Measurements from ENCODE around the gene ALDH1A3. TPM values are rescaled to one million over a fixed set of nuclear protein-coding genes. Genes with fewer than 3 reads are reported as not detected.

Gene ALDH1A3
- total and polyA plus RNA-seq, 11 donors: 0.82 to 37.1 (median 4.7) TPM

GRCh38 chr15:100841426-100841825, 38.2 kb upstream of the ALDH1A3 start:
- 90 to 92% (median 91%) methylated on average over 3 of the region's 3 CpGs for WGBS, 4 donors
- intact Hi-C loops (cut with DNase I): no loop called here
- ATAC-seq: no peak

DNA sequence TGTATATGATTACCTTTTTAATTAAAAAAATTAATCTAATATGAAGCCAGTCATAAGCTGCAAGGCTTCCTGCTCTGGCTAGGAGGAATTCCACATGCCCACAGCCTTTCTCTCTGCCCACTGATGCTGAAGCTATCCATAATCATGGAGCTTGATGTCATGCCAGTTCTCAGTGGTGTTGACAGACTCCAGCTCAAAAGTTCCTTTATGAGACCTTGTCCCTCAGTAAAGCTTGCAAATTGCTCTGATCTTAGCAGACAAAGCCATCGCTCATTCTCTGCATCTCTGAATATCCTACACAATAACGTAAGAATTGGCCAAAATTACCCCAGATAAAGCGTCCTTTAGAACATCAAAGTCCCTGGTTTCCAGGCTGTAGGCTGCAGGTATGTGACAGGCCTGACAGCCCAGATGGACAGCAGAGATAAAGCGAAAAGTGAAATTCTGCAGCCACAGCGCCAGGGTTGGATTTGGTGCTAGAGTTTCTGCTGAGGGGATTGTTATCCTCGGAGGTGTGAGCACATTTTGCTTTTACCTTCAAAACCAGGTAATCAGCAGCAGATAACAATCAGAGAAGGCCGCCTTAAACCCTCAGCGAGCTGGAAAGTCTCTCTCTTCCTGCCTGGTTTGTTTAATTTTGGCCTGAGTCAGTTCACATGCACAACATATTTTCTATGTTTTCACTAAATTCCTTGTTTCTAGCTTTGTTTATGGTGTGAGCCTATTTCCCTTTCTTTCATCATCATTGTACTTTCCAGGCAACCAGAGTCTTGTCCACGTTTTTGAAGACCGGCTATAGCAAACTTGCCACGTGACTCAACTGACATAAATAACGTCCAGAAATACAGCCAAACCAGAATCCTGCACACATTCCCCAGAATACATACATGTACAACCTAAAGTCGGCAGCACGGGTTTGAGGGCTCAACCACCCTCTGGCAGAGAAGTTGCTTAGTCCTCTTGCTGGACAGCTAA, 36.6 kb upstream of the ALDH1A3 start:
- WGBS, 4 donors: 65 to 71% (median 67%) methylated on average over 14 of the region's 14 CpGs

More at GRCh38 chr15:100841426-100841825, 38.2 kb upstream of the ALDH1A3 start:
- Histone ChIP-seq H3K4me3 (no peak overlapping the region), H3K36me3 (no peaks in the 10 kb centered on the region), H3K27me3 (peaks cover 0 to 12% (median 0%) of the 10 kb centered on the region in 9 donors), H3K4me1 (no peaks in the 10 kb centered on the region), H3K9me3 (no peaks in the 10 kb centered on the region), H3K27ac (no peak overlapping the region)
- TF ChIP-seq POLR2A (IDR thresholded peaks at IDR 0.05): no peak
- TF ChIP-seq, protein P1, sequence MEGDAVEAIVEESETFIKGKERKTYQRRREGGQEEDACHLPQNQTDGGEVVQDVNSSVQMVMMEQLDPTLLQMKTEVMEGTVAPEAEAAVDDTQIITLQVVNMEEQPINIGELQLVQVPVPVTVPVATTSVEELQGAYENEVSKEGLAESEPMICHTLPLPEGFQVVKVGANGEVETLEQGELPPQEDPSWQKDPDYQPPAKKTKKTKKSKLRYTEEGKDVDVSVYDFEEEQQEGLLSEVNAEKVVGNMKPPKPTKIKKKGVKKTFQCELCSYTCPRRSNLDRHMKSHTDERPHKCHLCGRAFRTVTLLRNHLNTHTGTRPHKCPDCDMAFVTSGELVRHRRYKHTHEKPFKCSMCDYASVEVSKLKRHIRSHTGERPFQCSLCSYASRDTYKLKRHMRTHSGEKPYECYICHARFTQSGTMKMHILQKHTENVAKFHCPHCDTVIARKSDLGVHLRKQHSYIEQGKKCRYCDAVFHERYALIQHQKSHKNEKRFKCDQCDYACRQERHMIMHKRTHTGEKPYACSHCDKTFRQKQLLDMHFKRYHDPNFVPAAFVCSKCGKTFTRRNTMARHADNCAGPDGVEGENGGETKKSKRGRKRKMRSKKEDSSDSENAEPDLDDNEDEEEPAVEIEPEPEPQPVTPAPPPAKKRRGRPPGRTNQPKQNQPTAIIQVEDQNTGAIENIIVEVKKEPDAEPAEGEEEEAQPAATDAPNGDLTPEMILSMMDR (IDR thresholded peaks at IDR 0.05): no peak
- no peak for DNase-seq

DNA sequence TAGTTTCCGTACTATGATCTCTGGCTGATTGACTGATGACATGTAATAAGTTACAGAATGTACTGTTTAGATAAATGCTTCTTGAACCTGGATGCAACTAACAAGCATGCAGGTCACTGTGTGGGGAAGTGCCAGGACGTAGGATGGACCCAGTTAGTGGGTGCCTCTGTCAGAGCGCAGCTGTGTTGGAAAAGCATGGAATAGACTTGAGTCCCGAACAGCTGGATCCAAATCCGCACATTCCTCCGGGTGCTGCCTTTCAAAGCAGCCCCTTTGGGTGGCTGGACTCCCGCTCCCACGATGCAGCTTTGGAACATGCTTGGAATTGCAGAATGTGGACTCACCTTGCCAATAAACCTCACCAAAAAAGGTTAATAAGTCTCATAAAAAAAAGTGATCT, 35.5 kb upstream of the ALDH1A3 start:
- Histone ChIP-seq H3K36me3 (no peaks in the 10 kb centered on the region), H3K4me1 (peaks cover 0 to under 1% (median 0%) of the 10 kb centered on the region in 12 donors), H3K27ac (no peak overlapping the region), H3K9me3 (no peaks in the 10 kb centered on the region), H3K4me3 (no peak overlapping the region), H3K27me3 (peaks cover 0 to 19% (median 0%) of the 10 kb centered on the region in 9 donors)
- no peak for ATAC-seq
- no peak for DNase-seq
- TF ChIP-seq, protein P1 (IDR thresholded peaks at IDR 0.05): no peak
- no peak for TF ChIP-seq POLR2A (IDR thresholded peaks at IDR 0.05)
- 72 to 89% (median 76%) methylated on average over 8 of the region's 8 CpGs for WGBS, 4 donors
- intact Hi-C loops (cut with DNase I): no loop called here

More for the DNA sequence above, 36.6 kb upstream of the ALDH1A3 start:
- Histone ChIP-seq H3K9me3 (no peaks in the 10 kb centered on the region), H3K36me3 (no peaks in the 10 kb centered on the region), H3K27ac (no peak overlapping the region), H3K27me3 (peaks cover 0 to 16% (median 0%) of the 10 kb centered on the region in 9 donors), H3K4me3 (no peak overlapping the region), H3K4me1 (no peaks in the 10 kb centered on the region)
- no peak for TF ChIP-seq POLR2A (IDR thresholded peaks at IDR 0.05)
- TF ChIP-seq, protein P1 (IDR thresholded peaks at IDR 0.05): no peak
- intact Hi-C loops (cut with DNase I): no loop called here
- DNase-seq (no peak), ATAC-seq (no peak)

- intact Hi-C loops (cut with DNase I): no loop called here
- Histone ChIP-seq H3K27ac (no peak overlapping the region), H3K4me3 (no peak overlapping the region), H3K36me3 (no peaks in the 10 kb centered on the region), H3K4me1 (peaks cover 0 to 6% (median 0%) of the 10 kb centered on the region in 12 donors), H3K27me3 (peaks cover 0 to 26% (median 5%) of the 10 kb centered on the region in 9 donors), H3K9me3 (no peaks in the 10 kb centered on the region)
- ATAC-seq (no peak), DNase-seq (no peak)
- WGBS, 4 donors: 83 to 88% (median 86%) methylated on average over 7 to 9 of the region's 9 CpGs
- TF ChIP-seq POLR2A (IDR thresholded peaks at IDR 0.05): no peak
- TF ChIP-seq, protein P1 (IDR thresholded peaks at IDR 0.05): no peak
These were observed 34.9 kb upstream of the ALDH1A3 start for GRCh38 chr15:100844778-100845177.
